H9 (cell line): Measurements from ENCODE around the gene C3orf20. TPM values are rescaled to one million over a fixed set of nuclear protein-coding genes. Genes with fewer than 3 reads are reported as not detected.

Source experiments
- DNase-seq: peaks from one replicate; pipeline ENCODE4 v3.0.0-alpha.2; 2017
- H2AFZ ChIP-seq: one replicate; pipeline ENCODE4 v1.6.1; 2013; ENCODE audit warnings: mild to moderate bottlenecking, low read length, control low read depth, moderate library complexity
- H2AK5ac ChIP-seq: 2 replicates; pipeline ENCODE4 v1.6.1; 2013; ENCODE audit warnings: low read length, control low read depth, mixed read lengths; ENCODE audit not compliant: insufficient read length
- H2BK120ac ChIP-seq: one replicate; pipeline ENCODE4 v1.6.1; 2013; ENCODE audit warnings: low read depth, mild to moderate bottlenecking, low read length, control low read depth, inconsistent platforms; ENCODE audit not compliant: poor library complexity, severe bottlenecking
- H2BK12ac ChIP-seq: 2 replicates; pipeline ENCODE4 v1.6.1; 2013; ENCODE audit warnings: low read length, control low read depth, mixed read lengths, low read depth; ENCODE audit not compliant: insufficient read length
- H2BK15ac ChIP-seq: 2 replicates; pipeline ENCODE4 v1.6.1; 2013; ENCODE audit warnings: low read depth, low read length, control low read depth
- H2BK20ac ChIP-seq: one replicate; pipeline ENCODE4 v1.6.1; 2013; ENCODE audit warnings: low read depth, mild to moderate bottlenecking, low read length, control low read depth, inconsistent platforms; ENCODE audit not compliant: poor library complexity, severe bottlenecking
- H2BK5ac ChIP-seq: 2 replicates; pipeline ENCODE4 v1.6.1; 2013; ENCODE audit warnings: low read length, control low read depth, mixed read lengths; ENCODE audit not compliant: insufficient read length
- H3K14ac ChIP-seq: 2 replicates; pipeline ENCODE4 v1.6.1; 2013; ENCODE audit warnings: low read length, control low read depth; ENCODE audit not compliant: insufficient read depth
- H3K18ac ChIP-seq: 2 replicates; pipeline ENCODE4 v1.6.1; 2013; ENCODE audit warnings: low read depth, mild to moderate bottlenecking, mixed read lengths, low read length, control low read depth; ENCODE audit not compliant: insufficient read length
- H3K23ac ChIP-seq: 2 replicates; pipeline ENCODE4 v1.6.1; 2013; ENCODE audit warnings: low read length, control low read depth, mixed read lengths, low read depth; ENCODE audit not compliant: insufficient read length
- H3K23me2 ChIP-seq: 2 replicates; pipeline ENCODE4 v1.6.1; 2013; ENCODE audit warnings: low read depth, mild to moderate bottlenecking, mixed read lengths, low read length, control low read depth; ENCODE audit not compliant: insufficient read length, poor library complexity, severe bottlenecking
- H3K27ac ChIP-seq: 2 replicates; pipeline ENCODE4 v1.5.1; 2013; ENCODE audit warnings: low read length, control low read depth, mixed read lengths, low read depth; ENCODE audit not compliant: insufficient read length
- H3K27me3 ChIP-seq: 2 replicates; pipeline ENCODE4 v1.6.1; 2013; ENCODE audit warnings: low read length, control low read depth, inconsistent platforms; ENCODE audit not compliant: insufficient read depth
- H3K4ac ChIP-seq: 2 replicates; pipeline ENCODE4 v1.6.1; 2013; ENCODE audit warnings: low read depth, mild to moderate bottlenecking, control low read depth, inconsistent platforms, low read length, moderate library complexity
- H3K4me1 ChIP-seq: 2 replicates; pipeline ENCODE4 v1.6.1; 2013; ENCODE audit warnings: low read length, control low read depth, inconsistent platforms; ENCODE audit not compliant: insufficient read depth
- H3K4me2 ChIP-seq: 2 replicates; pipeline ENCODE4 v1.6.1; 2013; ENCODE audit warnings: low read length, control low read depth, mixed read lengths; ENCODE audit not compliant: insufficient read length, insufficient read depth
- H3K56ac ChIP-seq: 2 replicates; pipeline ENCODE4 v1.6.1; 2013; ENCODE audit warnings: low read depth, mild to moderate bottlenecking, mixed read lengths, low read length, control low read depth; ENCODE audit not compliant: insufficient read length
- H3K79me1 ChIP-seq: 2 replicates; pipeline ENCODE4 v1.6.1; 2013; ENCODE audit warnings: low read depth, mild to moderate bottlenecking, moderate library complexity, low read length, control low read depth, inconsistent platforms; ENCODE audit not compliant: insufficient read depth, poor library complexity, severe bottlenecking
- H3K79me2 ChIP-seq: 2 replicates; pipeline ENCODE4 v1.6.1; 2013; ENCODE audit warnings: low read length, control low read depth, inconsistent platforms; ENCODE audit not compliant: insufficient read depth
- H3K9ac ChIP-seq: 2 replicates; pipeline ENCODE4 v1.6.1; 2013; ENCODE audit warnings: low read length, control low read depth, mixed read lengths; ENCODE audit not compliant: insufficient read length; ENCODE audit errors: extremely low read depth
- H3K9me3 ChIP-seq: one replicate; pipeline ENCODE4 v1.6.1; 2013; ENCODE audit warnings: low read depth, low read length, inconsistent platforms; ENCODE audit not compliant: control insufficient read depth
- H3T11ph ChIP-seq: one replicate; pipeline ENCODE4 v1.6.1; 2013; ENCODE audit warnings: mild to moderate bottlenecking, low read length, control low read depth, inconsistent platforms
- H4K20me1 ChIP-seq: one replicate; pipeline ENCODE4 v1.6.1; 2013; ENCODE audit not compliant: control insufficient read depth, insufficient read length, insufficient read depth
- H4K5ac ChIP-seq: 2 replicates; pipeline ENCODE4 v1.6.1; 2013; ENCODE audit warnings: low read depth, mild to moderate bottlenecking, mixed read lengths, low read length, control low read depth; ENCODE audit not compliant: insufficient read length
- H4K8ac ChIP-seq: replicated peaks from 2 replicates; pipeline ENCODE4 v1.6.1; 2013; ENCODE audit warnings: low read length, control low read depth, mixed read lengths, low read depth; ENCODE audit not compliant: insufficient read length
- H4K91ac ChIP-seq: 2 replicates; pipeline ENCODE4 v1.6.1; 2013; ENCODE audit warnings: low read depth, mild to moderate bottlenecking, moderate library complexity, mixed read lengths, low read length, control low read depth; ENCODE audit not compliant: insufficient read length
- H3K27ac Mint-ChIP-seq, 3 experiments: 2 replicates in 2 of 3; 3 replicates in 1 of 3; pipeline ENCODE4 v1.8.0; 2020 to 2021; ENCODE audit warnings: mixed read lengths in 3 of 3, mild to moderate bottlenecking in 1 of 3, moderate library complexity in 1 of 3
- H3K27me3 Mint-ChIP-seq: 2 replicates; pipeline ENCODE4 v1.8.0; 2021; ENCODE audit warnings: low read depth, mild to moderate bottlenecking, moderate library complexity, mixed read lengths
- H3K36me3 Mint-ChIP-seq, 3 experiments: 2 replicates in 2 of 3; 3 replicates in 1 of 3; pipeline ENCODE4 v1.8.0; 2020 to 2021; ENCODE audit warnings: low read depth in 3 of 3, mixed read lengths in 3 of 3; ENCODE audit not compliant: insufficient read depth in 1 of 3
- H3K4me1 Mint-ChIP-seq, 2 experiments: 2 replicates each; pipeline ENCODE4 v1.8.0; 2020; ENCODE audit warnings: mixed read lengths in 2 of 2
- H3K4me3 Mint-ChIP-seq, 2 experiments: 2 replicates in 1 of 2; 3 replicates in 1 of 2; pipeline ENCODE4 v1.8.0; 2020 to 2021; ENCODE audit warnings: mild to moderate bottlenecking in 2 of 2, mixed read lengths in 2 of 2, moderate library complexity in 1 of 2
- H3K9me3 Mint-ChIP-seq, 2 experiments: 2 replicates in 1 of 2; 3 replicates in 1 of 2; pipeline ENCODE4 v1.8.0; 2020; ENCODE audit warnings: mild to moderate bottlenecking in 2 of 2, mixed read lengths in 2 of 2, moderate library complexity in 1 of 2
- CTCF ChIP-seq: fragments of 200-600 bp; sonication (generic); conservative IDR thresholded peaks from 3 replicates; pipeline ENCODE4 v1.8.0; 2021; ENCODE audit warnings: antibody characterized with exemption, mild to moderate bottlenecking
- WGBS: extraction: QIAGEN DNeasy Blood & Tissue Kit; methylation state at CpG from one replicate; pipeline ENCODE4 v1.1.7; 2013; ENCODE audit warnings: missing lambda C conversion rate, low lambda C conversion rate, mixed read lengths; ENCODE audit not compliant: insufficient read length; ENCODE audit errors: extremely low coverage; 5-methylcytosine and 5-hydroxymethylcytosine counted together
- long read RNA-seq: library from polyadenylated mRNA; unstranded; transcript quantifications from one replicate; pipeline ENCODE4 v2.0.0, GENCODE V29; 2020
- total RNA-seq: library from RNA; stranded (reverse); gene quantifications from 2 replicates; pipeline ENCODE4 v1.2.1, GENCODE V29; 2021

The C3orf20 gene
- not detected in 2 replicates for total RNA-seq
- long read RNA-seq = 0 reads

DNA sequence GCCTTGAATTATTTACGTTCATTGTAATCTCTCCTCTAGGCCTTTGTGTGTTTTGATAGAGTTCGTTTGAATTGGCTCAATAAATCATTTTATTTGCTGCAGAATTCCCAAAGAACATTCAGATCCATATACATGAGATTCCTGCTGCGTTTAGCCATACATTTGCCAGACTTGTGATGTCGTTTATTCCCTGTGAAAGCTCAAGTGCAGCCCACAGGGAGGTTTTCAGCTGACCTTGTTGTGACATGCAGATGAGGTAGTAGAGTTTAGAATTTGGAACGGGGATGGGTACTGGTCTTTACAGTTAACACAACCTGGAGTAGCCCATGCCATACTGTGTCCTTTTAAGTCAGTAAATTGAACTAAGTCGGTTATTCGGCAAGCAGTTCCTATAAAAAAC is at the start of gene C3orf20:
TSS of gene C3orf20 (plus strand) at position 301 of the 400 bp plus-strand sequence. CDS start 7,573 bp downstream, outside the sequence.
- Histone ChIP-seq H2BK120ac (no peak within 1 kb of the TSS), H3K23me2 (no peaks in the 10 kb centered on the region), H3K9ac (no peak within 1 kb of the TSS), H3K79me1 (no peaks in the 10 kb centered on the region), H3K4me1 (no peaks in the 10 kb centered on the region), H3K56ac (no peak within 1 kb of the TSS), H2AFZ (no peak within 1 kb of the TSS), H3K27ac (no peak within 1 kb of the TSS), H3K27me3 (no peaks in the 10 kb centered on the region), H3K79me2 (no peaks in the 10 kb centered on the region), H4K8ac (no peak within 1 kb of the TSS), H2BK12ac (no peak within 1 kb of the TSS), H3K14ac (no peak within 1 kb of the TSS), H3K4ac (no peak within 1 kb of the TSS), H4K91ac (no peak within 1 kb of the TSS), H3K4me2 (no peak within 1 kb of the TSS), H2BK15ac (no peak within 1 kb of the TSS), H3K23ac (no peak within 1 kb of the TSS), H3K18ac (no peak within 1 kb of the TSS), H4K5ac (no peak within 1 kb of the TSS), H2AK5ac (no peak within 1 kb of the TSS), H4K20me1 (no peaks in the 10 kb centered on the region), H3K9me3 (no peaks in the 10 kb centered on the region), H2BK20ac (no peak within 1 kb of the TSS), H3T11ph (no peak within 1 kb of the TSS), H2BK5ac (no peak within 1 kb of the TSS)
- no peaks in the 10 kb centered on the region for H3K27me3 Mint-ChIP-seq
- no peak for DNase-seq
- TF ChIP-seq CTCF = no peak
- H3K4me3 Mint-ChIP-seq = no peak within 1 kb of the TSS
- peaks cover 10 to 33% (median 31%) of the 10 kb centered on the region in 3 experiments; a peak in 6 of 7 replicates for H3K36me3 Mint-ChIP-seq
- no peaks in the 10 kb centered on the region for H3K4me1 Mint-ChIP-seq
- no CpG with 5 or more reads among the region's 7 CpGs for WGBS
- H3K9me3 Mint-ChIP-seq = peaks cover 0 to 2% of the 10 kb centered on the region in 2 experiments; a peak in 1 of 5 replicates
- H3K27ac Mint-ChIP-seq = no peak within 1 kb of the TSS
